Stomach (tissue), 4 donors: ENCODE results near the gene CLEC10A.

Experiments
- CTCF ChIP-seq, 7 experiments: fragments of 450-650 bp in 4 of 7; fragments of 200-600 bp in 3 of 7; sonication (generic) in 3 of 7; IDR thresholded peaks; one replicate each; pipeline ENCODE4 v1.5.1; 2016 to 2019; ENCODE audit warnings: antibody characterized with exemption in 7 of 7, control low read depth in 2 of 7, mild to moderate bottlenecking in 1 of 7
- EP300 ChIP-seq: sonication (generic); formaldehyde crosslinking; IDR thresholded peaks from one replicate; pipeline ENCODE4 v1.6.1; 2017; ENCODE audit warnings: antibody characterized with exemption
- POLR2A ChIP-seq, 4 donors: fragments of 450-650 bp; IDR thresholded peaks; one replicate each; pipeline ENCODE4 v1.6.1; 2016; ENCODE audit warnings: antibody characterized with exemption in 4 of 4, control low read depth in 2 of 4, mild to moderate bottlenecking in 1 of 4, moderate library complexity in 1 of 4
- POLR2AphosphoS5 ChIP-seq, 3 donors: sonication (generic); formaldehyde crosslinking; IDR thresholded peaks; one replicate each; pipeline ENCODE4 v1.6.1; 2016; ENCODE audit warnings: antibody characterized with exemption in 3 of 3

GRCh38 chr17:7107012-7107754 is 27.1 kb upstream of the CLEC10A start:
- TF ChIP-seq CTCF (IDR thresholded peaks at IDR 0.05) (no peak), POLR2AphosphoS5 (IDR thresholded peaks at IDR 0.05) (no peak), POLR2A (IDR thresholded peaks at IDR 0.05) (no peak), EP300 (no peak)
